Measurements from ENCODE around the gene CCDC201. TPM values are rescaled to one million over a fixed set of nuclear protein-coding genes. Genes with fewer than 3 reads are reported as not detected.

The CCDC201 gene
- polyA plus RNA-seq, 2 of the 4 experiments (the other 2 are of a cell fraction): 0.03 TPM; not detected in 1

- POLR2A ChIA-PET: no interaction called here
- Histone ChIP-seq H3K4me3 (no peak overlapping the region), H3K27ac (no peak overlapping the region), H3K4me2 (no peak overlapping the region), H3K4me1 (peaks cover 20% of the 10 kb centered on the region; the same call in 2 of the 3 replicates), H3K9me3 (peaks cover 5% of the 10 kb centered on the region; the same call in 2 of the 3 replicates)
- CTCF ChIA-PET: interaction anchor here (0.7 to 1.4 kb wide), 5 partner anchors 10 to 1702 kb away, joined by 3 to 4 read pairs (median 3); no protein-coding TSS in a partner anchor
- DNase-seq (ENCODE audit: low read depth in 1 of 2, low spot score in 1 of 2) (no peak), FAIRE-seq (no peak), ATAC-seq (no peak)
- 72% methylated on average over 6 of the region's 6 CpGs for WGBS (ENCODE audit: missing lambda C conversion rate)
- TF ChIP-seq ZNF302 (CRISPR knock-in tag; IDR thresholded peaks at IDR 0.05) (no peak), FOSL2 (IDR thresholded peaks at IDR 0.05) (no peak), FOSL2 (CRISPR knock-in tag; IDR thresholded peaks at IDR 0.05) (no peak), ZFP36 (IDR thresholded peaks at IDR 0.05; ENCODE audit: borderline replicate concordance, partially characterized antibody) (no peak), PBX3 (IDR thresholded peaks at IDR 0.05) (no peak), CHD2 (IDR thresholded peaks at IDR 0.05; ENCODE audit: low read length, partially characterized antibody) (no peak), FOXS1 (CRISPR knock-in tag; IDR thresholded peaks at IDR 0.05) (no peak), BHLHE40 (IDR thresholded peaks at IDR 0.05; ENCODE audit: low read depth, low read length) (no peak), NPAS2 (CRISPR knock-in tag; IDR thresholded peaks at IDR 0.05; ENCODE audit: borderline replicate concordance) (no peak), BCL3 (IDR thresholded peaks at IDR 0.05) (no peak), EP300 (IDR thresholded peaks at IDR 0.05) (no peak), USF2 (IDR thresholded peaks at IDR 0.05) (no peak), CBX8 (IDR thresholded peaks at IDR 0.05) (no peak), EHF (CRISPR knock-in tag; IDR thresholded peaks at IDR 0.05) (no peak)
Observed at GRCh38 chr7:45873355-45873754, 473 bp upstream of the CCDC201 start.

- H3K4me3 ChIP-seq: no peak overlapping the region
- peak; percentile 70 to 93; a peak in 3 of 6 replicates for ATAC-seq
- 49% methylated on average over 8 of the region's 10 CpGs for WGBS (ENCODE audit: missing lambda C conversion rate)
- ChIA-PET POLR2A (no interaction called here), CTCF (interaction anchor here (0.7 to 1.4 kb wide), 9 partner anchors 9 to 1308 kb away, joined by 3 to 6 read pairs (median 3); no protein-coding TSS in a partner anchor)
- peak in 1 of 2 experiments; percentile 26 for DNase-seq (ENCODE audit: low read depth in 1 of 2, low spot score in 1 of 2)
- no peaks in the 10 kb centered on the region for H3K9me3 ChIP-seq
- no peak for TF ChIP-seq MAFK (IDR thresholded peaks at IDR 0.05; ENCODE audit: partially characterized antibody)
- TF ChIP-seq PHF8 (IDR thresholded peaks at IDR 0.05; ENCODE audit: borderline replicate concordance, low read depth): no peak
- TF ChIP-seq BCL3 (IDR thresholded peaks at IDR 0.05): no peak
- no peak for TF ChIP-seq ZC3H11A (IDR thresholded peaks at IDR 0.05)
- TF ChIP-seq RAD21 (conservative IDR thresholded peaks at IDR 0.05 in 1 of 2, IDR thresholded peaks at IDR 0.05 in 1 of 2): peak; percentile 53 to 66
- TF ChIP-seq SMC3 (IDR thresholded peaks at IDR 0.05): peak; percentile 55
- TF ChIP-seq RCOR1 (IDR thresholded peaks at IDR 0.05; ENCODE audit: low read depth, low read length): no peak
- TF ChIP-seq MAZ (IDR thresholded peaks at IDR 0.05; ENCODE audit: borderline replicate concordance, low read depth, low read length): no peak
- no peak for TF ChIP-seq POLR2A (IDR thresholded peaks at IDR 0.05; ENCODE audit: low read length)
- TF ChIP-seq EP300 (IDR thresholded peaks at IDR 0.05): no peak
- no peak for TF ChIP-seq ELK1 (IDR thresholded peaks at IDR 0.05; ENCODE audit: low read depth, low read length)
- TF ChIP-seq CTCF (IDR thresholded peaks at IDR 0.05): peak; percentile 57
- TF ChIP-seq TFCP2L1 (CRISPR knock-in tag; IDR thresholded peaks at IDR 0.05): no peak
- no peak for TF ChIP-seq GATA3 (IDR thresholded peaks at IDR 0.05; ENCODE audit: borderline replicate concordance)
- TF ChIP-seq CEBPB (IDR thresholded peaks at IDR 0.05): no peak
- TF ChIP-seq ESRRA (IDR thresholded peaks at IDR 0.05; ENCODE audit: borderline replicate concordance, low read length): no peak
- TF ChIP-seq HEYL (CRISPR knock-in tag; IDR thresholded peaks at IDR 0.05): no peak
- peaks cover 20% of the 10 kb centered on the region; the same call in 2 of the 3 replicates for H3K4me1 ChIP-seq
- 0 out of 6 replicates have a peak overlapping the region, but pooled peaks of 1 of the 2 experiments have one; percentile 18 for H3K27ac ChIP-seq
- H3K4me2 ChIP-seq: no peak overlapping the region
- FAIRE-seq: no peak
Observed at GRCh38 chr7:45872116-45873034, 507 bp downstream of the CCDC201 start.

Data from A549 (cell line).